Effector memory CD4-positive, alpha-beta T cell (primary cell): ENCODE results near the gene CEP164.

Experiments
- DNase-seq, 3 donors: peaks; one replicate each; pipeline ENCODE4 v3.0.0-alpha.2; 2020
- H3K27ac ChIP-seq: 2 replicates; pipeline ENCODE4 v1.7.0; 2013; ENCODE audit warnings: mild to moderate bottlenecking, low read length, moderate library complexity; ENCODE audit not compliant: insufficient read depth, poor library complexity, severe bottlenecking
- H3K27me3 ChIP-seq: replicated peaks from 2 replicates; pipeline ENCODE4 v1.7.0; 2013; ENCODE audit warnings: mild to moderate bottlenecking, low read length; ENCODE audit not compliant: insufficient read depth, control insufficient read depth, poor library complexity, severe bottlenecking
- H3K36me3 ChIP-seq: 2 replicates; pipeline ENCODE4 v1.7.0; 2013; ENCODE audit warnings: mild to moderate bottlenecking, low read length, moderate library complexity; ENCODE audit not compliant: control insufficient read depth, insufficient read depth
- H3K4me1 ChIP-seq: 2 replicates; pipeline ENCODE4 v1.7.0; 2013; ENCODE audit warnings: low read length, mild to moderate bottlenecking; ENCODE audit not compliant: control insufficient read depth, insufficient read depth, poor library complexity, severe bottlenecking
- H3K4me3 ChIP-seq: 2 replicates; pipeline ENCODE4 v1.7.0; 2013; ENCODE audit warnings: low read length, low read depth, mild to moderate bottlenecking; ENCODE audit not compliant: insufficient read depth, poor library complexity, severe bottlenecking
- H3K9me3 ChIP-seq: 2 replicates; pipeline ENCODE4 v1.7.0; 2013; ENCODE audit warnings: mild to moderate bottlenecking, low read length, moderate library complexity; ENCODE audit not compliant: control insufficient read depth

The CEP164 gene

GRCh38 chr11:117457835-117458234, 130.2 kb downstream of the CEP164 start:
- no peaks in the 10 kb centered on the region for H3K36me3 ChIP-seq
- H3K9me3 ChIP-seq: no peaks in the 10 kb centered on the region
- H3K4me1 ChIP-seq: no peaks in the 10 kb centered on the region
- H3K27me3 ChIP-seq: no peaks in the 10 kb centered on the region
- DNase-seq: no peak
- H3K4me3 ChIP-seq: no peak overlapping the region
- H3K27ac ChIP-seq: no peak overlapping the region

- no peak overlapping the region for H3K4me3 ChIP-seq
- no peaks in the 10 kb centered on the region for H3K9me3 ChIP-seq
- no peak overlapping the region for H3K27ac ChIP-seq
- no peaks in the 10 kb centered on the region for H3K27me3 ChIP-seq
- no peaks in the 10 kb centered on the region for H3K36me3 ChIP-seq
- no peaks in the 10 kb centered on the region for H3K4me1 ChIP-seq
- DNase-seq: no peak
Measured at GRCh38 chr11:117458275-117459122, 130.8 kb downstream of the CEP164 start.

GRCh38 chr11:117459123-117459978, 131.7 kb downstream of the CEP164 start:
- Histone ChIP-seq H3K27me3 (no peaks in the 10 kb centered on the region), H3K4me1 (no peaks in the 10 kb centered on the region)

GRCh38 chr11:117459979-117460300, 132.3 kb downstream of the CEP164 start:
- DNase-seq: no peak
- no peaks in the 10 kb centered on the region for H3K36me3 ChIP-seq
- no peaks in the 10 kb centered on the region for H3K4me1 ChIP-seq
- no peak overlapping the region for H3K27ac ChIP-seq
- no peak overlapping the region for H3K4me3 ChIP-seq
- H3K9me3 ChIP-seq: no peaks in the 10 kb centered on the region
- H3K27me3 ChIP-seq: no peaks in the 10 kb centered on the region

More at GRCh38 chr11:117459123-117459978, 131.7 kb downstream of the CEP164 start:
- no peaks in the 10 kb centered on the region for H3K36me3 ChIP-seq
- H3K4me3 ChIP-seq: no peak overlapping the region
- no peak for DNase-seq
- H3K9me3 ChIP-seq: no peaks in the 10 kb centered on the region
- H3K27ac ChIP-seq: no peak overlapping the region

DNA sequence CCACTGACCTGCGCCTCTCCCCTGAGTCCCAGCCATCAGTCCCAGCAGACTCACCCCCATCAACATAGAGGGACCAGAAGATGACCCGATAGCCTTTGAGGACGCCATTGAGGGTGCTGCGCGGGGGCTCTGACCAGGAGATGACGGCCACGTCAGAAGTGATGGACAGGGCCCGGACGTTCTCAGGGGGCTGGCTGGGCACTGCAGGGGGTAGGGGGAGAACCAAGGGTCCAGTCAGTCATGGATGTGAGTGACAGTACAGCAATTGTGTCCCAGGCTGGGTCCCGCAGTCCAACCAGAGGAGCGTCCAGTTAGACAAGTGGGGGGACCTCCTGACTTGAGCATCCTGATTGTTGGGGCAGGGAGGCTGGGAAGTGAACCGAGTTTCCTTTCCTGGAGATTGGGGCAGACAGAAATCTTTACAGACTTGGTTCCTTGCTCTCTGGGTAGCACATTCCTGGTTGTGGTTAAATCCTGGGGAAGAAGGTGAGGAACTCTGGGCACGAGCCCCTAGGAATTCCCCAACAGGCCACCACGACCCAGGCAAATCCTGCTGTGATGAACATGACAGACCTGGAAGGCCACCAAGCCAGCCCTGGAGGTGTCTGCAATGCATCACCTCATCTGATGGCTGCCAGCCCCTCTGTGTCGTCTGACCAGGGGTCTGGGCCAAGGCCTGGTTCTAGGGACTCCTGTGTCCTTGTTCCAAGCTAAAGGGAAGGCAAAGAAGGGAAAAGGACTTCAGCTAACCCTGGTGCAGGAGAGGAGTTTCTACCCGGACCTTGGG, 133.9 kb downstream of the CEP164 start:
- no peaks in the 10 kb centered on the region for H3K36me3 ChIP-seq
- H3K4me3 ChIP-seq: no peak overlapping the region
- no peaks in the 10 kb centered on the region for H3K9me3 ChIP-seq
- no peaks in the 10 kb centered on the region for H3K27me3 ChIP-seq
- DNase-seq: no peak
- no peak overlapping the region for H3K27ac ChIP-seq
- no peaks in the 10 kb centered on the region for H3K4me1 ChIP-seq

- H3K9me3 ChIP-seq: no peaks in the 10 kb centered on the region
- H3K4me1 ChIP-seq: no peaks in the 10 kb centered on the region
- no peaks in the 10 kb centered on the region for H3K27me3 ChIP-seq
- DNase-seq: no peak
- H3K27ac ChIP-seq: no peak overlapping the region
- no peaks in the 10 kb centered on the region for H3K36me3 ChIP-seq
- no peak overlapping the region for H3K4me3 ChIP-seq
Measured at GRCh38 chr11:117462183-117462863, 134.7 kb downstream of the CEP164 start.

- H3K4me3 ChIP-seq: no peak overlapping the region
- DNase-seq: no peak
- H3K27me3 ChIP-seq: no peaks in the 10 kb centered on the region
Measured at GRCh38 chr11:117462864-117463247, 135.2 kb downstream of the CEP164 start.

More at GRCh38 chr11:117462864-117463247, 135.2 kb downstream of the CEP164 start:
- H3K4me1 ChIP-seq: no peaks in the 10 kb centered on the region
- H3K27ac ChIP-seq: no peak overlapping the region
- no peaks in the 10 kb centered on the region for H3K9me3 ChIP-seq
- H3K36me3 ChIP-seq: no peaks in the 10 kb centered on the region
